DND-41 (cell line): ENCODE measurements around the gene FNDC8.
A peak's percentile ranks its signal among the peaks of the same experiment; 100 is the strongest.

Source experiments
- ATAC-seq: fragments of 200-7000 bp; cut with Tn5 transposase; 3 replicates; pipeline ENCODE4 v1.9.1; 2021; ENCODE audit warnings: low read depth; ENCODE audit not compliant: insufficient read depth
- DNase-seq: peaks from one replicate; pipeline ENCODE4 v3.0.0-alpha.2; 2020
- H2AFZ ChIP-seq: 2 replicates; pipeline ENCODE4 v1.6.0; 2012; ENCODE audit warnings: low read depth, low read length
- H3K27ac ChIP-seq: 2 replicates; pipeline ENCODE4 v1.5.1; 2012; ENCODE audit warnings: low read length, inconsistent platforms
- H3K27me3 ChIP-seq: fragments of 200-600 bp; sonication (generic); 2 replicates; pipeline ENCODE4 v1.6.0; 2012; ENCODE audit warnings: low read length, mild to moderate bottlenecking, inconsistent platforms; ENCODE audit not compliant: insufficient read depth, poor library complexity
- H3K36me3 ChIP-seq: 2 replicates; pipeline ENCODE4 v1.5.1; 2012; ENCODE audit warnings: low read length, inconsistent platforms; ENCODE audit not compliant: insufficient read depth
- H3K4me1 ChIP-seq: 2 replicates; pipeline ENCODE4 v1.5.1; 2012; ENCODE audit warnings: mild to moderate bottlenecking, low read length; ENCODE audit not compliant: insufficient read depth
- H3K4me2 ChIP-seq: 2 replicates; pipeline ENCODE4 v1.6.0; 2012; ENCODE audit warnings: mild to moderate bottlenecking, moderate library complexity, low read length, inconsistent platforms; ENCODE audit not compliant: insufficient read depth
- H3K4me3 ChIP-seq, 2 experiments: fragments of 200-600 bp in 1 of 2; shearing (Covaris generic) in 1 of 2; 2 replicates each; pipeline ENCODE4 v1.5.1; 2012 to 2016; ENCODE audit warnings: inconsistent platforms in 2 of 2, low read length in 2 of 2, mild to moderate bottlenecking in 2 of 2, low read depth in 1 of 2, moderate library complexity in 1 of 2
- H3K79me2 ChIP-seq: 2 replicates; pipeline ENCODE4 v1.6.0; 2012; ENCODE audit warnings: low read length, inconsistent platforms; ENCODE audit not compliant: insufficient read depth
- H3K9ac ChIP-seq: 2 replicates; pipeline ENCODE4 v1.6.0; 2012; ENCODE audit warnings: low read depth, mild to moderate bottlenecking, inconsistent platforms, low read length, moderate library complexity
- H3K9me3 ChIP-seq: 2 replicates; pipeline ENCODE4 v1.5.1; 2012; ENCODE audit warnings: low read length, moderate library complexity, mild to moderate bottlenecking, inconsistent platforms; ENCODE audit not compliant: insufficient read depth, severe bottlenecking
- H4K20me1 ChIP-seq: 2 replicates; pipeline ENCODE4 v1.6.0; 2012; ENCODE audit warnings: low read length; ENCODE audit not compliant: insufficient read depth
- EZH2 ChIP-seq: IDR thresholded peaks from 3 replicates; pipeline ENCODE4 v1.6.1; 2012; ENCODE audit warnings: borderline replicate concordance, low read depth, mild to moderate bottlenecking, moderate library complexity, low read length, inconsistent platforms; ENCODE audit not compliant: severe bottlenecking
- TF ChIP-seq, protein P1 (sequence below): IDR thresholded peaks from 2 replicates; pipeline ENCODE4 v1.5.1; 2012; ENCODE audit warnings: borderline replicate concordance, low read length, moderate library complexity, mild to moderate bottlenecking; ENCODE audit not compliant: poor library complexity, severe bottlenecking; ENCODE audit errors: extremely low read depth

The FNDC8 gene

DNA sequence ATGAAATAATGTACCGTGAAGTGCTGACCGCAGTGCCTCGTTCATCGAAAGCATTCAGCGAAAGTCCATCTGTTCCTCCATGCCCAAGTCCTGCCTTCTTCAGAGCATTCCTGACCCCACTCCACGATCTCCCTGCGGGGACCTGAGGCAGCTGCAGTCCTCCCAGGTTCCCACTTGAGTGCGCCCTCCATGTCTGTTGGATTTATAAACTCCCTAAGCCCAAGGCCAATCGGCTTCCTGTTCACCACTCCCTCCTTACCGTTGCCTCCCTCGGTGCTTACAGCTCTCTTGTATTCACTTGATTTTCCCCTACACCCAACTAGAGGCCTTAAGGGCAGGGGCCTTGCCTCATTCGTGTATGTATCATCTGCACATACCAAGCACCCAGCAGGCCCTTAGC, 4.6 kb upstream of the FNDC8 start:
- ATAC-seq: no peak
- peak overlapping the region; percentile 18; the same call in 1 of the 2 replicates for H3K27ac ChIP-seq

DNA sequence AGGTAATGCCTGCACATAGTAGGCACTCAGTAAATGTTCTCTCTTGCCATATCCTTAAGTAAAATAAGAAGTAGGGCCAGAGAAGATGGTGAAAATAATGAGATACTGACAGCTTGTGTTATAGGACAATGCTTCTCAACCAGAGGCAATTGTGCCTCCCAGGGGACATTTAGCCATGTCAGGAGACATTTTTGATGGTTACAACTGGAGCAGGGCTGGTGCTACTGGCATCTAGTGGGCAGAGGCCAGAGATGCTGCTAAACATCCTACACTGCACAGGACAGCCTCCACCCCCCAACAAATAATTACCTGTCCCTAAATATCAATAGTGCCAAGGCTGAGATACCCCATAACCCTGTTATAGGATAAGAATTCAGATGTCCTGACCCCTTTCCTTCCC, 3.4 kb upstream of the FNDC8 start:
- Histone ChIP-seq H3K36me3 (peaks cover 23% of the 10 kb centered on the region), H3K27me3 (no peaks in the 10 kb centered on the region), H3K79me2 (peaks cover 60% of the 10 kb centered on the region), H2AFZ (no peak overlapping the region), H3K9ac (peak overlapping the region; percentile 85), H3K4me2 (peak overlapping the region; percentile 77), H3K4me3 (peak overlapping the region in 1 of 2 experiments; percentile 82; a peak in 2 of 4 replicates), H4K20me1 (peaks cover 1% of the 10 kb centered on the region; the same call in 1 of the 2 replicates), H3K27ac (peak overlapping the region; percentile 89), H3K4me1 (peaks cover 43% of the 10 kb centered on the region), H3K9me3 (no peaks in the 10 kb centered on the region)
- DNase-seq (peak; percentile 30), ATAC-seq (no peak)
- no peak for TF ChIP-seq EZH2
- TF ChIP-seq, protein P1, sequence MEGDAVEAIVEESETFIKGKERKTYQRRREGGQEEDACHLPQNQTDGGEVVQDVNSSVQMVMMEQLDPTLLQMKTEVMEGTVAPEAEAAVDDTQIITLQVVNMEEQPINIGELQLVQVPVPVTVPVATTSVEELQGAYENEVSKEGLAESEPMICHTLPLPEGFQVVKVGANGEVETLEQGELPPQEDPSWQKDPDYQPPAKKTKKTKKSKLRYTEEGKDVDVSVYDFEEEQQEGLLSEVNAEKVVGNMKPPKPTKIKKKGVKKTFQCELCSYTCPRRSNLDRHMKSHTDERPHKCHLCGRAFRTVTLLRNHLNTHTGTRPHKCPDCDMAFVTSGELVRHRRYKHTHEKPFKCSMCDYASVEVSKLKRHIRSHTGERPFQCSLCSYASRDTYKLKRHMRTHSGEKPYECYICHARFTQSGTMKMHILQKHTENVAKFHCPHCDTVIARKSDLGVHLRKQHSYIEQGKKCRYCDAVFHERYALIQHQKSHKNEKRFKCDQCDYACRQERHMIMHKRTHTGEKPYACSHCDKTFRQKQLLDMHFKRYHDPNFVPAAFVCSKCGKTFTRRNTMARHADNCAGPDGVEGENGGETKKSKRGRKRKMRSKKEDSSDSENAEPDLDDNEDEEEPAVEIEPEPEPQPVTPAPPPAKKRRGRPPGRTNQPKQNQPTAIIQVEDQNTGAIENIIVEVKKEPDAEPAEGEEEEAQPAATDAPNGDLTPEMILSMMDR: peak; percentile 46

More for the DNA sequence above, 4.6 kb upstream of the FNDC8 start:
- peaks cover 43% of the 10 kb centered on the region for H3K4me1 ChIP-seq
- no peak overlapping the region for H2AFZ ChIP-seq
- TF ChIP-seq, protein P1: peak; percentile 40
- TF ChIP-seq EZH2: no peak
- H3K9me3 ChIP-seq: no peaks in the 10 kb centered on the region
- no peak for DNase-seq
- H3K9ac ChIP-seq: no peak overlapping the region
- no peaks in the 10 kb centered on the region for H3K27me3 ChIP-seq
- H3K36me3 ChIP-seq: peaks cover 28% of the 10 kb centered on the region
- H3K79me2 ChIP-seq: peaks cover 71% of the 10 kb centered on the region
- H3K4me3 ChIP-seq: no peak overlapping the region
- peaks cover 4% of the 10 kb centered on the region; the same call in 1 of the 2 replicates for H4K20me1 ChIP-seq
- H3K4me2 ChIP-seq: peak overlapping the region; percentile 77

DNA sequence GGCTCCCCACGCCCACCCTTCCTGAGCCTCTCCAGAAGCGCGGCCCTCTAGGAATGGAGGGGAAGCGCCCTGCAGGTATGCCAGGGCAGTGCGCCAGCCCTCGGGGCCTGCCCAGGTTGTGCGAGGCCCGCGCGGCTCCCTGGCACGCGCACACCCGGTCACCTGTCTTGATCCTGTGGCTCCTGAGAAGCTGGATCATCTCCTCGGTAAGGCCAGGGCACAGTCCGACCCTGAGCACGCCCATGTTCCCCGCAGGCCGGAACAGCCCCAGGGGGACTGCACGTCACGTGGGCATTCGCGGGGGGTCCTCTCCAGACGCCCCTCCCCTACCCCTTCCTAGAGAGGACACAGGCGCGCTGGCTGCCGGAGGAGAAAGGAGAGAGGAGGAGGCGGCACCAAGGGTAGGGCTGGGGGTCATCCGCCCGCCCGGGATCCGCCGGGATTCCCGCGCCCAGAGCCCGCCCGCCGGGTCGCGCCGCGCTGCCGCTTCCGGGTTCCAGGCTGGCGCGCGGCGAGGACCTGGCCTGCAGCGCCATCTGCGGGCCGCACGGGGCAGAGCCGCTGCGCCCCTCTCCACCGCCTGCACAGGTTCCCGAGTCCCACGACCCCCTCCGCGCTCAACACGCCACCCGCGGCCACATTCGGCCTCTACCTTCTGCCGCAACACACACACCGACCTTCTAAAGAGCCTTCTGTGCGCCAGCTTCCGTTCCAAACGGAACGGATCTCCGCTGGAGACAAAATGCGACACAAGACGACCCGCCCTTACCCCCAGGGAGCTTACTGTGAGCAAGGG, 1.8 kb upstream of the FNDC8 start, which contains the start of gene RAD51D:
Gene RAD51D, minus strand, starts transcription at position 491 of the 796 bp plus-strand sequence. Its CDS starts 247 bp downstream, at position 244.
- peaks cover 22% of the 10 kb centered on the region for H3K36me3 ChIP-seq
- no peaks in the 10 kb centered on the region for H3K9me3 ChIP-seq
- H3K4me1 ChIP-seq: peaks cover 43% of the 10 kb centered on the region
- peak within 1 kb of the TSS; percentile 77 for H3K4me2 ChIP-seq
- peak within 1 kb of the TSS; percentile 85 for H3K9ac ChIP-seq
- DNase-seq (peak; percentile 85), ATAC-seq (peak; percentile 88)
- H3K27ac ChIP-seq: peak within 1 kb of the TSS; percentile 89
- H3K27me3 ChIP-seq: no peaks in the 10 kb centered on the region
- H2AFZ ChIP-seq: peak within 1 kb of the TSS; percentile 95
- TF ChIP-seq, protein P1: peak; percentile 98
- TF ChIP-seq EZH2: no peak
- peaks cover 49% of the 10 kb centered on the region for H3K79me2 ChIP-seq
- H4K20me1 ChIP-seq: no peaks in the 10 kb centered on the region
- peak within 1 kb of the TSS; percentile 57 to 82 for H3K4me3 ChIP-seq
